ENCODE results near the gene MIF. TPM values are rescaled to one million over a fixed set of nuclear protein-coding genes. Genes with fewer than 3 reads are reported as not detected.
A peak's percentile ranks its signal among the peaks of the same experiment; 100 is the strongest.
"Not testable (repeated sequence)": the region's sequence is repeated elsewhere in the genome, so short reads cannot be mapped to it uniquely, and the experiment has no call there.

MIF gene
- total RNA-seq, 1 experiment from 2014 or later, result 270 TPM

DNA sequence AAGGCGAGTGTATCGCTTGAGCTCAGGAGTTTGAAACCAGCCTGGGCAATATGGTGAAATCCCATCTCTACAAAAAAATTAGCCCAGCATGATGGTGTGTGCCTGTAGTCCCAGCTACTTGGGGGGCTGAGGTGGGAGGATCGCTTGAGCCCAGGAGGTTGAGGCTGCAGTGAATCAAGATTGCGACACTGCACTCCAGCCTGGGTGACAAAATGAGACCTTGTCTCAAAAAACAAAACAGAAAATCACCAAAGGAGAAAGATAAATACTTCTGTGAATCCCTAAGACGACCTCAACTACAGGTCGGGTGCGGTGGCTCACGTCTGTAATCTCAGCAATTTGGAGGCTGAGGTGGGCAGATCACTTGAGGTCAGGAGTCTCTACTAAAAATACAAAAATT, 34.0 kb upstream of the MIF start:
- not testable (repeated sequence) for H3K27me3 ChIP-seq; H3K4me1 ChIP-seq; DNase-seq; H3K27ac ChIP-seq; H3K9me3 ChIP-seq (replicated peaks); H3K4me3 ChIP-seq; H3K36me3 ChIP-seq

DNA sequence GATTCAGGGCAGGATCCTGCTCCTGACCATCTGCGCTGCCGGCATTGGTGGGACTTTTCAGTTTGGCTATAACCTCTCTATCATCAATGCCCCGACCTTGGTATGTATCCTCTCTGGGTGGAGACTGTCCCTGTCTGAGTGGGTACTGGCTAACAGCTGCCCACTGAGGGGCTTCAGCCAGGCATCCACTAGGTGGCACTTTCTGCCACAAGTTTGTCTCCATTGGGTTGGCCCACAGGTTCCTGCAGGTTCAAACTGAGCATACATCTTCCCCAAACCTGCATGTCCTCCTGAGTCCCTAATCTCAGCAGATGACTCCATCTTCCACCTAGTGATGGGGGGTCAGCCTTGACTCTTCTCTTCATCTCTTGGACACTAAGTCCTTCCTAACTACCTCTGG, 32.1 kb upstream of the MIF start:
- DNase-seq, result peak; percentile 64 to 77
- Histone ChIP-seq H3K4me1 (peaks cover 10% of the 10 kb centered on the region), H3K4me3 (no peak overlapping the region), H3K9me3 (replicated peaks) (no peaks in the 10 kb centered on the region), H3K27ac (no peak overlapping the region), H3K27me3 (no peaks in the 10 kb centered on the region), H3K36me3 (no peaks in the 10 kb centered on the region)

DNA sequence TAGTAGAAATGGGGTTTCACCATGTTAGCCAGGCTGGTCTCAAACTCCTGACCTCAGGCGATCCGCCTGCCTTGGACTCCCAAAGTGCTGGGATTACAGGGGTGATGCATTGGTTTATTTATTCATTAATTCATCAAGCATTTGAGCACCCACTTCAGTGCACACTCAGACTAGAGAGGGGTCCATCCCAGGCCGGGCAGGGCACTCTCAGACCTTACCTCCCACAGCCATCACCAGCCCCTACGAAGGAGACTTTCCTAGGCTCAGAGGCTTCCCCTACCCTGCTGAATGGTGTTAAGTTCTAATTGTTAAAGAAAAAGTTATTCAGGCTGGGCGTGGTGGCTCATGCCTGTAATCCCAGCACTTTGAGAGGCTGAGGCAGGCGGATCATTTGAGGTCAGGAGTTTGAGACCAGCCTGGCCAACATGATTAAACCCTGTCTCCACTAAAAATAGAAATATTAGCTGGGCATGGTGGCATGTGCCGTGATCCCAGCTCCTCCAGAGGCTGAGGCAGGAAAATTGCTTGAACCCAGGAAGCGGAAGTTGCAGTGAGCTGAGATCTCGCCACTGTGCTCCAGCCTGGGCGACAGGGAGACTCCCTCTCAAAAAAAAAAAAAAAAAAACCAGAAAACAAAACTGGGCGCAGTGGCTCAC, 29.6 kb upstream of the MIF start:
- not testable (repeated sequence) for H3K4me3 ChIP-seq; H3K4me1 ChIP-seq; DNase-seq; H3K27me3 ChIP-seq; H3K36me3 ChIP-seq; H3K9me3 ChIP-seq (replicated peaks); H3K27ac ChIP-seq

GRCh38 chr22:23868580-23868979, 25.6 kb upstream of the MIF start:
- Histone ChIP-seq H3K4me1 (no peaks in the 10 kb centered on the region), H3K27me3 (no peaks in the 10 kb centered on the region), H3K27ac (no peak overlapping the region), H3K9me3 (replicated peaks) (no peaks in the 10 kb centered on the region), H3K36me3 (no peaks in the 10 kb centered on the region), H3K4me3 (no peak overlapping the region)
- no peak for DNase-seq

- H3K27me3 ChIP-seq, result no peaks in the 10 kb centered on the region
- H3K4me3 ChIP-seq, result no peak overlapping the region
- H3K36me3 ChIP-seq, result no peaks in the 10 kb centered on the region
- DNase-seq, result no peak
- H3K27ac ChIP-seq, result no peak overlapping the region
- no peaks in the 10 kb centered on the region for H3K4me1 ChIP-seq
- no peaks in the 10 kb centered on the region for H3K9me3 ChIP-seq (replicated peaks)
These were observed 19.3 kb upstream of the MIF start for GRCh38 chr22:23874871-23875270.

DNA sequence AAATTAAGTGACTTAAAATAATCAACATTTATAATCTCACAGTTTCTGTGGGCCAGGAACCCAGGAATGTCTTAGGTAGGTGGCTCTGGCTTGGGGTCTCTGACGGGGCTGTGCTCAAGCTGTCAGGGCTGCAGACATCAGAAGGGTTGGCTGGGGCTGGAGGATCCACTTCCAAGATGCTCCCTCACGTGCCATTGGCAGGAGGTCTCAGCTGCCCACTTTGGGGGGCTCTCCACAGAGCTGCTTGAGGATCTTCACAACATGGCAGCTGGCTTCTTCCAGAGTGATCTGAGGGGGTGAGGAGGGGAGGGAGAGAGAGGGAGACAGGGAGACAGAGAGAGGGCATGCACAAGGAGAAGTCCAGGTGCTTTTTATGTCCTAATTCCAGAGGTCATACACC, 18.4 kb upstream of the MIF start:
- DNase-seq, result no peak
- H3K27ac ChIP-seq, result no peak overlapping the region
- no peak overlapping the region for H3K4me3 ChIP-seq
- H3K4me1 ChIP-seq, result no peaks in the 10 kb centered on the region
- no peaks in the 10 kb centered on the region for H3K27me3 ChIP-seq
- H3K9me3 ChIP-seq (replicated peaks), result no peaks in the 10 kb centered on the region
- no peaks in the 10 kb centered on the region for H3K36me3 ChIP-seq

DNA sequence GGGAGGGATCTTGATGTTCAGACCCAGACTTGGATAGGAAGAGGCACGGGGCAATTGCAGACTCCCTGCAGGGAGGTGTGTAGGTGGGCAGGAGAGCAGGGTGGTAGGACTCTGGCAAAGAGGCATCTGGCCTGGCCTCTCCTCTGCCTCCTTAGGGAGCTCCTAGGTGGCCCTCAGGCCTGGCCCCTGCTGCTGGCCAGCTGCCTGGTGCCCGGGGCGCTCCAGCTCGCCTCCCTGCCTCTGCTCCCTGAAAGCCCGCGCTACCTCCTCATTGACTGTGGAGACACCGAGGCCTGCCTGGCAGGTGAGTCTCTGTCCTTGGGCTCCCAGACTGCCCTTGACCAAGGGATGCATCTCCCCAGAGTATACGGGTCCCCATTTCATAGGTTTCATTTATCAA, 16.6 kb upstream of the MIF start:
- no peaks in the 10 kb centered on the region for H3K4me1 ChIP-seq
- no peak overlapping the region for H3K27ac ChIP-seq
- H3K36me3 ChIP-seq, result no peaks in the 10 kb centered on the region
- no peaks in the 10 kb centered on the region for H3K27me3 ChIP-seq
- no peak overlapping the region for H3K4me3 ChIP-seq
- no peaks in the 10 kb centered on the region for H3K9me3 ChIP-seq (replicated peaks)
- DNase-seq, result no peak

DNA sequence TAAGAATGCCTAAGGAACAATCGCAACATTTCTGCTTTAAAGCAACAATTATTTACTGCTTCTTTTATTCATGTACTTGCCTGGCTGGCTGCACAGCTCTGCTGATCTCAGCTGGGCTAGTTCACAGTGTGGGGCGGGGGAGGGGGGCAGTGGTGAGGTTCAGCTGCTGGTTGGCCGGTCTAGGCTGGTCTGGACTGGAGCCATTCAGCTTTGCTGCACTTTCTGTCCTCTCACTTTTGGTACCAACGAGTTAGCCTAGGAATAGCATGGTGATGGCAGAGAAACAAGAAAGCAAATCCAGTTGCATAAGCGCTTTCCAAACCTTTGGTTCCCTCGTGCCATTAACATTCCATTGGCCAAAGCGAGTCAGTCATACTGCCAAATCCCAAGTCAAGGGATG, 16.0 kb upstream of the MIF start:
- Histone ChIP-seq H3K4me1 (no peaks in the 10 kb centered on the region), H3K27ac (no peak overlapping the region), H3K9me3 (replicated peaks) (no peaks in the 10 kb centered on the region), H3K27me3 (no peaks in the 10 kb centered on the region), H3K36me3 (no peaks in the 10 kb centered on the region), H3K4me3 (no peak overlapping the region)
- no peak for DNase-seq

- no peaks in the 10 kb centered on the region for H3K36me3 ChIP-seq
These were observed 11.8 kb upstream of the MIF start for GRCh38 chr22:23882370-23882769.

GRCh38 chr22:23883658-23884057, 10.5 kb upstream of the MIF start:
- Histone ChIP-seq H3K4me3 (no peak overlapping the region), H3K27ac (no peak overlapping the region), H3K9me3 (replicated peaks) (no peaks in the 10 kb centered on the region), H3K4me1 (peaks cover 3% of the 10 kb centered on the region; the same call in 1 of the 2 replicates), H3K27me3 (no peaks in the 10 kb centered on the region), H3K36me3 (no peaks in the 10 kb centered on the region)
- no peak for DNase-seq

More at GRCh38 chr22:23882370-23882769, 11.8 kb upstream of the MIF start:
- no peaks in the 10 kb centered on the region for H3K9me3 ChIP-seq (replicated peaks)
- no peak for DNase-seq
- no peaks in the 10 kb centered on the region for H3K27me3 ChIP-seq
- H3K4me1 ChIP-seq, result no peaks in the 10 kb centered on the region
- H3K4me3 ChIP-seq, result no peak overlapping the region
- no peak overlapping the region for H3K27ac ChIP-seq

DNA sequence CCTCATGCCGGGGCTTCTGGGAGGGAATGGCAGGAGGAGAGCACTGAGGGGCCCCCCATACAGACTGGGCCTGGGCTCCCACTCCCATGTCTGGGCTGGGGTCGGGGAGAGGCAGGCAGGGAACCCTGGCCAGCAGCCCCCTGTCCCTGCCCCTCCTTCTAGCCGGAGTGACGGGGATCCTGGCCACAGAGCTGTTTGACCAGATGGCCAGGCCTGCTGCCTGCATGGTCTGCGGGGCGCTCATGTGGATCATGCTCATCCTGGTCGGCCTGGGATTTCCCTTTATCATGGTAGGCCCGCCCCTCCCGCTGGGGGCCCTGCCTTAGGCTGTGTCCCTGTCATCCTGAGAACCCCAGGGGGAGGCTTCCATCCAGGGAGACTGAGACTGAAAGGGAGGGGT, 10.0 kb upstream of the MIF start:
- DNase-seq, result no peak
- H3K4me1 ChIP-seq, result peaks cover 3% of the 10 kb centered on the region; the same call in 1 of the 2 replicates
- H3K9me3 ChIP-seq (replicated peaks), result no peaks in the 10 kb centered on the region
- H3K36me3 ChIP-seq, result no peaks in the 10 kb centered on the region
- no peak overlapping the region for H3K4me3 ChIP-seq
- H3K27me3 ChIP-seq, result no peaks in the 10 kb centered on the region
- no peak overlapping the region for H3K27ac ChIP-seq

DNA sequence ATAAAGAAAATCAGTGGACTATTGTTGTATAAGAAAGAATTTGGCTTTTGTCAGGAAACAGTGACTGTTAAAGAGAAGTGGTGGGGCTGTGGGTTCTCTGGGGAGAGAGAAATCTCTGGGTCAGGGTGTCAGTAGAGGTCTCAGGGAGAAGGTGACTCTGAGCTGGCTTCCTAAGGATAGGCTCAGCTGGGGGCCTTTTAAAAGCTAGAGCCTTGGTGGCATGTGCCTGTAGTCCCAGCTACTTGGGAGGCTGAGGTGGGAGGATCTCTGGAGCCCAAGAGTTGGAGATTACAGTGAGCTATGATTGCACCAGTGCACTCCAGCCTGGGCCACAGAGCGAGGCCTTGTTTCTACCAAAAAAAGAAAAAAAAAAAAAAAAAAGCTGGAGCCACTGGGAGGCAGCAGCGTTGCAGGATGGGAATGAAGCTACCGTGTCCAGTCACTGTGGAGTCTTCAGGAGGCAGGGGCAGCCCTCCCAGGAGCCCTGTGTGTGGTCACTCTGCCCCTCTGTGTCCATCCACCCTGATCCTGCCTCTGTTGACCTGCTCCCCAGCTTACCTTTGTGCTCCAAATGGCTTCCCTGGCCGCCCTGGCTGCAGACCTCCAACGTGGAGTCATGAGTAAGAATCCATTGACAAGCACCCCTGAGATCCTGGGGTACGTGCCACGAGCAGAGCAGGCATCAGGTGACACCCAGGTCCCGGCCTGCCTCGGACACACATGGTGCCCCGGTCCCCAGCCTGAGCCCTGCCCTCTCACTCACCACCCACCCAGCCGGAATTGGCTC, 5.4 kb upstream of the MIF start:
- Histone ChIP-seq H3K27ac (no peak overlapping the region), H3K36me3 (no peaks in the 10 kb centered on the region), H3K27me3 (no peaks in the 10 kb centered on the region), H3K4me3 (no peak overlapping the region), H3K4me1 (peaks cover 3% of the 10 kb centered on the region; the same call in 1 of the 2 replicates), H3K9me3 (replicated peaks) (peaks cover 10% of the 10 kb centered on the region; the same call in 1 of the 2 replicates)
- peak; percentile 34 to 54 for DNase-seq

DNA sequence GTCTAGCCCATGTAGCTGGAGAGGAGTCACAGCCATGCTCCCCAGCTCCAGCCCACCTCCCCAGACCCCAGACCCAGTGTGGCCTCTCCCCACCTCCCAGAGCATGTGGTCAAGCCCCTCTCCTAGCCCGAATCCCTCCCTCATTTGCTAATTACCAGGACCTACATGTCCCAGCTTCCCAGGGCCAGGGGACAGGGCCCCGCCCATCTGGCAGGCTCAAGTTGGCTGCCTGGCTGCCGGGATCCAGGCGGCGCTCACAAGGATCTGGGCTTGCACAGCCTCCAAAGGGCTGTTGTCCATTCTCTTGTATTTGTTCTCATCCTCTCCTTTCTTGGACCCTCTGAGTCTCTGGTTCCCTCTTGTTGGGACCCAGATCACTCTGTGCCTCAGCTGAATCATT, 4.6 kb upstream of the MIF start:
- no peak for DNase-seq
- peaks cover 3% of the 10 kb centered on the region; the same call in 1 of the 2 replicates for H3K4me1 ChIP-seq
- H3K4me3 ChIP-seq, result no peak overlapping the region
- H3K9me3 ChIP-seq (replicated peaks), result peaks cover 10% of the 10 kb centered on the region; the same call in 1 of the 2 replicates
- H3K27me3 ChIP-seq, result no peaks in the 10 kb centered on the region
- H3K36me3 ChIP-seq, result no peaks in the 10 kb centered on the region
- H3K27ac ChIP-seq, result no peak overlapping the region

GRCh38 chr22:23891726-23892125, 2.5 kb upstream of the MIF start:
- Histone ChIP-seq H3K4me3 (no peak overlapping the region), H3K9me3 (replicated peaks) (peaks cover 10% of the 10 kb centered on the region; the same call in 1 of the 2 replicates), H3K4me1 (peaks cover 6% of the 10 kb centered on the region; the same call in 1 of the 2 replicates), H3K27ac (no peak overlapping the region), H3K27me3 (no peaks in the 10 kb centered on the region), H3K36me3 (peaks cover 15% of the 10 kb centered on the region)
- DNase-seq, result no peak

- no peak overlapping the region for H3K27ac ChIP-seq
- DNase-seq, result no peak
- peaks cover 18% of the 10 kb centered on the region for H3K36me3 ChIP-seq
- no peak overlapping the region for H3K4me3 ChIP-seq
- no peaks in the 10 kb centered on the region for H3K27me3 ChIP-seq
- peaks cover 10% of the 10 kb centered on the region; the same call in 1 of the 2 replicates for H3K9me3 ChIP-seq (replicated peaks)
- H3K4me1 ChIP-seq, result peaks cover 6% of the 10 kb centered on the region; the same call in 1 of the 2 replicates
These were observed 2.1 kb upstream of the MIF start for GRCh38 chr22:23892130-23892529.
